NT2/D1 (cell line): ENCODE results near the gene MKLN1.

Experiments used
- SUZ12 ChIP-seq: IDR thresholded peaks from 2 replicates; pipeline ENCODE4 v1.6.1; 2011; ENCODE audit not compliant: insufficient read length, insufficient read depth; ENCODE audit errors: extremely low read depth
- YY1 ChIP-seq: IDR thresholded peaks from 2 replicates; pipeline ENCODE4 v1.6.1; 2011; ENCODE audit not compliant: insufficient read length, insufficient read depth
- ZNF274 ChIP-seq: IDR thresholded peaks from 2 replicates; pipeline ENCODE4 v1.6.1; 2011; ENCODE audit warnings: mild to moderate bottlenecking, low read depth, low read length

GRCh38 chr7:131404226-131404911 lies 76.7 kb downstream of the MKLN1 start:
- no peak for TF ChIP-seq ZNF274
- TF ChIP-seq YY1: no peak
- no peak for TF ChIP-seq SUZ12
